OCI-LY7 (cell line): ENCODE results near the gene GPLD1. TPM values are rescaled to one million over a fixed set of nuclear protein-coding genes. Genes with fewer than 3 reads are reported as not detected.

Experiments
- BruUV-seq: library from RNA; stranded (reverse); fragments of 400-500 nt; replicated peaks from 2 replicates; lab custom pipeline; 2021; lab: Mats Ljungman, UMichigan
- CTCF ChIA-PET: fragments of 300-600 bp; sonication (Branson Sonifier 250); formaldehyde crosslinking; loops from one replicate; lab custom pipeline; 2022; ENCODE audit warnings: antibody characterized with exemption; ENCODE audit not compliant: unreplicated experiment; lab: Charles Lee
- POLR2A ChIA-PET: fragments of 300-600 bp; sonication (Branson Sonifier 250); formaldehyde crosslinking; loops from one replicate; lab custom pipeline; 2022; ENCODE audit warnings: antibody characterized with exemption; lab: Charles Lee
- DNase-seq: peaks from one replicate; pipeline ENCODE4 v3.0.0-alpha.2; 2015; ENCODE audit warnings: low spot score
- H2AFZ ChIP-seq: fragments of 200-600 bp; sonication (generic), shearing (Covaris generic); 2 replicates; pipeline ENCODE4 v1.6.1; 2014; ENCODE audit warnings: mild to moderate bottlenecking, antibody characterized with exemption, low read length, moderate library complexity
- H3K27ac ChIP-seq: fragments of 200-600 bp; sonication (generic); 2 replicates; pipeline ENCODE4 v1.5.1; 2014; ENCODE audit warnings: mixed run types, low read depth, mild to moderate bottlenecking, moderate library complexity, low read length, inconsistent platforms; ENCODE audit not compliant: poor library complexity, severe bottlenecking
- H3K36me3 ChIP-seq: fragments of 200-600 bp; sonication (generic); 2 replicates; pipeline ENCODE4 v1.6.1; 2014; ENCODE audit warnings: mild to moderate bottlenecking, antibody characterized with exemption, low read length, moderate library complexity, mixed read lengths; ENCODE audit not compliant: insufficient read depth
- H3K4me1 ChIP-seq: fragments of 200-600 bp; sonication (generic); 2 replicates; pipeline ENCODE4 v1.5.1; 2014; ENCODE audit warnings: mild to moderate bottlenecking, low read length; ENCODE audit not compliant: insufficient read depth, poor library complexity, severe bottlenecking
- H3K4me2 ChIP-seq: fragments of 200-600 bp; sonication (generic); 2 replicates; pipeline ENCODE4 v1.6.1; 2014; ENCODE audit warnings: mild to moderate bottlenecking, low read length
- H3K4me3 ChIP-seq: fragments of 200-600 bp; sonication (generic); 2 replicates; pipeline ENCODE4 v1.5.1; 2014; ENCODE audit warnings: mild to moderate bottlenecking, low read depth, low read length; ENCODE audit not compliant: poor library complexity, severe bottlenecking
- H3K79me2 ChIP-seq: fragments of 200-600 bp; sonication (generic); 2 replicates; pipeline ENCODE4 v1.6.1; 2016; ENCODE audit warnings: low read depth, mild to moderate bottlenecking, low read length, moderate library complexity, mixed read lengths; ENCODE audit not compliant: insufficient read depth
- H3K9me2 ChIP-seq: fragments of 200-600 bp; sonication (generic); 2 replicates; pipeline ENCODE4 v1.6.1; 2016; ENCODE audit warnings: mild to moderate bottlenecking, low read length, mixed read lengths; ENCODE audit not compliant: insufficient read depth
- H3K9me3 ChIP-seq: fragments of 200-600 bp; sonication (generic); 2 replicates; pipeline ENCODE4 v1.6.1; 2014; ENCODE audit warnings: mild to moderate bottlenecking, mixed run types, low read length, mixed read lengths
- H4K20me1 ChIP-seq: fragments of 200-600 bp; sonication (generic); 2 replicates; pipeline ENCODE4 v1.6.1; 2014; ENCODE audit warnings: mild to moderate bottlenecking, antibody characterized with exemption, low read length, moderate library complexity, mixed read lengths; ENCODE audit not compliant: insufficient read depth
- CTCF ChIP-seq: fragments of 200-600 bp; sonication (generic); conservative IDR thresholded peaks from 2 replicates; pipeline ENCODE4 v1.5.1; 2014; ENCODE audit warnings: mild to moderate bottlenecking, antibody characterized with exemption, low read length, moderate library complexity, mixed read lengths
- EZH2phosphoT487 ChIP-seq: fragments of 200-600 bp; sonication (generic); IDR thresholded peaks from 2 replicates; pipeline ENCODE4 v1.6.1; 2018; ENCODE audit warnings: low read depth, borderline replicate concordance, mild to moderate bottlenecking, mixed run types, antibody characterized with exemption, low read length, moderate library complexity, mixed read lengths
- intact Hi-C: fragments of 100-400 bp; cut with micrococcal nuclease; formaldehyde crosslinking; loops from one replicate; pipeline ENCODE4 v1.10.0; 2022; ENCODE audit not compliant: unreplicated experiment
- total RNA-seq, 2 experiments: library from RNA; depleted of rRNA in 1 of 2; stranded (reverse); fragments of >200 nt in 1 of 2; shearing (Covaris generic) in 1 of 2; gene quantifications; 2 replicates each; pipeline ENCODE4 v1.2.3, GENCODE V29; 2014 to 2022

Gene GPLD1
- total RNA-seq, 2 experiments from 2014 or later, result 55.6 to 60.7 TPM

DNA sequence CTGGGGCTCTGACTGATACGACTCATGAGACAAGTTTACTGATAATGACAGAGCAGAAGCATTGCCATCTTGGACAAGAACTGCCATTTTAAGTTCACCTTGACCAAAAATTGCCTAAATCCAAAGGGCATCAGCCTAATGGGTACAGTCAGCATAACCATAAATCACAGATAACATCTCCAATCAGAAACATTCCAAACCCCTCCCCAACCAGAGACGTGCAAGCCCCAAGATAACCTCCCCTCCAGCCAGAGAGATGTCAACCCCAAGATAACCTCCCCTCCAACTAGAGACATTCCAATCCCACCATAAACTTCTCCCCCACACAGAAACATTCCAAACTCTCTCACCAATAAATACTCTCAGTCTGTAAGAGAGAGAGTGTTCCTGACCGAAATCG, 10.5 kb downstream of the GPLD1 start:
- H3K4me2 ChIP-seq, result no peak overlapping the region
- ChIA-PET POLR2A (no interaction called here), CTCF (no interaction called here)
- intact Hi-C loops, result no loop called here
- H2AFZ ChIP-seq, result no peak overlapping the region
- no peak for TF ChIP-seq CTCF
- TF ChIP-seq EZH2phosphoT487, result no peak
- H3K36me3 ChIP-seq, result peaks cover 85% of the 10 kb centered on the region
- no peaks in the 10 kb centered on the region for H4K20me1 ChIP-seq
- DNase-seq, result no peak
- BruUV-seq, result no TSS peak
- no peaks in the 10 kb centered on the region for H3K4me1 ChIP-seq
- H3K79me2 ChIP-seq, result no peaks in the 10 kb centered on the region
- H3K27ac ChIP-seq, result no peak overlapping the region
- H3K9me3 ChIP-seq, result no peaks in the 10 kb centered on the region
- H3K4me3 ChIP-seq, result no peak overlapping the region
- H3K9me2 ChIP-seq, result no peaks in the 10 kb centered on the region

DNA sequence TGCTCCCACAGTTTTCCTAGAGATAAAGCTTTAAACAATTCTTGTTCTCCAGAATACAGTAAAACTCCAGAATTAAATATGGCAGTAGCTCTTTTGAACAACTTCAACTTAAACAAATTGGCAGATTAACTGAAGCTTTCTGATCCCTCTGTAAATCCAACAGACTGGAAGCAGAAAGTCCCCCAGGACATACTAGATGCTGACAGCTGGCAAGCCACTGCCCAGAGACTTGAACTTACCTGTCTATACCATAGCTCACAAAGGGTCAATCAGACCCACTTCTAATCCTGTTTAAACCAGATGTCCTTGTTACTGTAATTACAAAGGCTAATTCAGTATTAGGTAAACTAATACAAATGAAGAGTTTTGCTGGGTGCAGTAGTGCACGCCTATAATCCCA, 12.3 kb downstream of the GPLD1 start:
- H3K9me2 ChIP-seq, result no peaks in the 10 kb centered on the region
- ChIA-PET POLR2A (interaction anchor here (0.7 to 1.2 kb wide), 6 partner anchors 11 to 769 kb away, joined by 3 to 4 read pairs (median 3); no protein-coding TSS in a partner anchor), CTCF (no interaction called here)
- BruUV-seq, result no TSS peak
- DNase-seq, result no peak
- TF ChIP-seq CTCF, result no peak
- TF ChIP-seq EZH2phosphoT487, result no peak
- no peak overlapping the region for H3K27ac ChIP-seq
- no peak overlapping the region for H3K4me3 ChIP-seq
- no peaks in the 10 kb centered on the region for H3K79me2 ChIP-seq
- no peak overlapping the region for H2AFZ ChIP-seq
- intact Hi-C loops, result no loop called here
- H3K4me1 ChIP-seq, result no peaks in the 10 kb centered on the region
- no peaks in the 10 kb centered on the region for H3K9me3 ChIP-seq
- H4K20me1 ChIP-seq, result no peaks in the 10 kb centered on the region
- H3K36me3 ChIP-seq, result peaks cover 84% of the 10 kb centered on the region
- H3K4me2 ChIP-seq, result no peak overlapping the region

GRCh38 chr6:24476631-24477030, 12.7 kb downstream of the GPLD1 start:
- ChIA-PET POLR2A (interaction anchor here (0.7 to 1.2 kb wide), 5 partner anchors 11 to 770 kb away, joined by 3 to 4 read pairs (median 3); no protein-coding TSS in a partner anchor), CTCF (no interaction called here)
- no peak overlapping the region for H3K4me3 ChIP-seq
- DNase-seq, result no peak
- no peaks in the 10 kb centered on the region for H3K79me2 ChIP-seq
- no peaks in the 10 kb centered on the region for H3K9me2 ChIP-seq
- no peak overlapping the region for H3K27ac ChIP-seq
- no peak overlapping the region for H2AFZ ChIP-seq
- no peaks in the 10 kb centered on the region for H3K9me3 ChIP-seq
- TF ChIP-seq CTCF (no peak), EZH2phosphoT487 (no peak)
- no peaks in the 10 kb centered on the region for H4K20me1 ChIP-seq
- intact Hi-C loops, result no loop called here
- no peaks in the 10 kb centered on the region for H3K4me1 ChIP-seq
- H3K4me2 ChIP-seq, result no peak overlapping the region
- no TSS peak for BruUV-seq
- peaks cover 84% of the 10 kb centered on the region for H3K36me3 ChIP-seq
